AG09319 (cell line): ENCODE results near the gene A2ML1.

Experiments
- DNase-seq: peaks from one replicate; pipeline ENCODE4 v3.0.0-alpha.2; 2010; ENCODE audit warnings: low read depth; ENCODE audit errors: extremely low read depth
- CTCF ChIP-seq: IDR thresholded peaks from 2 replicates; pipeline ENCODE4 v1.5.1; 2011; ENCODE audit warnings: low read depth, mild to moderate bottlenecking, inconsistent platforms, low read length, moderate library complexity

The A2ML1 gene

DNA sequence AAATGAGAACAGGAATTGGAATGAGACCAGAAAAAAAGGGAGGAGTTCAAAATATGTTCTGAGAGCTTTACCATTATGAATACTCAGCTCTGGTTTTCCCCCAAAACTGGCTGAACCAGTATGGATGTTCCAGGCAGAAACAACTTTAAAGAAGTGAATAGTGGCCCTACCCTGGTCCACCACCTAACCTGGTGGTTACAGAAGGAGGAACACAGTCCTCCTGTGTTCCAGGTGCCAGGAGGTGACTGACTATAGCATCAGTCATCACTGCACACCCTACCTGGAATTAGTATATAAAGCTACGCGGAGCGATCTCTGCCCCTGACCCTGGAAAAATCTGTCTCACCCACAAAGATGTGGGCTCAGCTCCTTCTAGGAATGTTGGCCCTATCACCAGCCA lies at the start of gene A2ML1:
Gene A2ML1, plus strand, starts transcription at position 324 of the 400 bp plus-strand sequence. Its CDS starts 31 bp downstream, at position 355.
- no peak for TF ChIP-seq CTCF
- no peak for DNase-seq

- no peak for TF ChIP-seq CTCF
- no peak for DNase-seq
Measured at GRCh38 chr12:8773461-8773860, 49.0 kb upstream of the A2ML1 start.

DNA sequence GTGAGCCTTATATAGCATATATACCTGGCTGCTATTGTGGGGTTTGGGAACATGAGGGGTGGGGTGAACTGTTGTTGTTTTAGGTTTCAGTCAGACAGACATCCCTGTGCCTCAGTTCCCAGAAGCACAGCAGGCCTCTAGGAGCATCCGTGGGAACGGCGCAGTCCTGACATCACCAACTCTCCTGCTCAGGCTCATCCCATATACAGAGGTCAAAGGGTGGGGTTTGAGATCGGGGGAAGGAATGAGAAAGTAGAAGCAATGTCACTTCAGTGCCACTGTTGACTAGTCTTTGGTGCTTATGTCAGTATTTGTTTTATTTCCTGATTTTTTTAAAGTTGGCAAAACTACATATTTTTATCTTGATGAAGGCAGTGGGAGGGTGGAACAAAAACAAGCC lies 43.1 kb upstream of the A2ML1 start:
- no peak for DNase-seq
- no peak for TF ChIP-seq CTCF

DNA sequence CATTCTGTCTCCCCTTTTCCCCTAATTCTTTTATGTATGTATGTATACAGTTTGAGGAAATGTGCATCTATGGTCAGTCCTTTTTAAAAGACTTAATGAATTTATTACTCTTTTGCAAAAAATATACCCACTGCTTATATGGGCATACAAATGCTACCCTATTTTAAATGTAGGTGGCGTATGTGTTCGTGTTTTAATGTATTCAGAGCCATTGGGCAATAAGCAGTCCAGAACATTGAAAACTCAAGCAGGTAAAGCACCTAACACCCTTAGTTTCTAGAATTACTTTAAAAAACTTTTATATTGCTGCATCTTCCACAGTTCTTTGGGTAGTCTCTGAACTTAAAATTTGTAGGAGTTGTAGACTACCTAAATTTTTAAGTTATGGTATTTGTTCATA lies 42.6 kb upstream of the A2ML1 start:
- no peak for TF ChIP-seq CTCF
- no peak for DNase-seq

- TF ChIP-seq CTCF, result peak; percentile 17
- DNase-seq, result no peak
Measured at GRCh38 chr12:8780389-8780788, 42.0 kb upstream of the A2ML1 start.

GRCh38 chr12:8781381-8782127 lies 40.9 kb upstream of the A2ML1 start:
- DNase-seq, result no peak
- TF ChIP-seq CTCF, result no peak

DNA sequence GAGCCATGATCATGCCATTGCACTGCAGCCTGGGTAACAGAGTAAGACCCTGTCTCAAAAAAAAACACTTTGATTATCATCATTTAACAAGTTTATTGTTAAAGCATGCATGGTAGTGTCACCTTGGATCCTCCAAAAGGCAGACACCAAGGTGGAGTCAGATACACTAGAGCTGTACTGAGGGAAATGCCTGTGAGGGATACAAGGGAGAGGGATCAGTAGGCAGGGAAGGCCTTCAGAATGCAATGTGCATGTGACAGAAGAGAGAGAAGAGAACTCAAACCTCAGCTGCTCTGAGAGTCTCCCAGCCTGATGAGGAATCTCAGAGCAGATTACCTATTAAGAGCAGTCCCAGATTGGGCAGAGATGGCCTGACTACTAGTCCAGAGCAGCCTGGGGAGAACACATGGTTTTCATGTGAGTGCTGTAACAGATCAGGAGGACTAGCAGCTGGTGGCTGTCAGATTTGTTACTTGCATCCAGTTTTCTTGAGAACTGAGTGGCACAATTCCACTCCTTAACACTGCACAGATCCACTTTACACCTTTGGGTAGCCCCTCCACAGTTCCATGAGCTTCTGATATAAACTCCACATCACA lies 38.0 kb upstream of the A2ML1 start:
- no peak for DNase-seq

More for the DNA sequence above, 38.0 kb upstream of the A2ML1 start:
- TF ChIP-seq CTCF, result no peak
